Progenitor cell of endocrine pancreas (in vitro differentiated cells): ENCODE measurements around the gene C1orf94. TPM values are rescaled to one million over a fixed set of nuclear protein-coding genes. Genes with fewer than 3 reads are reported as not detected.

Source experiments
- DNase-seq: peaks from one replicate; pipeline ENCODE4 v3.0.0; 2021; ENCODE audit warnings: low spot score; ENCODE audit not compliant: unreplicated experiment
- H3K27ac Mint-ChIP-seq: 2 replicates; pipeline ENCODE4 v1.8.0; 2021; ENCODE audit warnings: mild to moderate bottlenecking, moderate library complexity, mixed read lengths
- H3K27me3 Mint-ChIP-seq: 2 replicates; pipeline ENCODE4 v1.8.0; 2021; ENCODE audit warnings: mixed read lengths
- H3K36me3 Mint-ChIP-seq: 2 replicates; pipeline ENCODE4 v1.8.0; 2022; ENCODE audit warnings: mixed read lengths; ENCODE audit not compliant: insufficient read depth
- H3K4me1 Mint-ChIP-seq: 2 replicates; pipeline ENCODE4 v1.8.0; 2021; ENCODE audit warnings: low read depth, mixed read lengths
- H3K4me3 Mint-ChIP-seq: 2 replicates; pipeline ENCODE4 v1.8.0; 2021; ENCODE audit warnings: low read depth, mild to moderate bottlenecking, moderate library complexity, mixed read lengths
- H3K9me3 Mint-ChIP-seq: 2 replicates; pipeline ENCODE4 v1.8.0; 2021; ENCODE audit warnings: low read depth, mixed read lengths
- total RNA-seq: library from RNA; stranded (reverse); gene quantifications from 2 replicates; pipeline ENCODE4 v1.2.1, GENCODE V29; 2021
- TF ChIP-seq, protein P1 (sequence below): fragments of 200-600 bp; sonication (generic); IDR thresholded peaks from one replicate; pipeline ENCODE4 v1.5.0; 2021; ENCODE audit warnings: antibody characterized with exemption, mild to moderate bottlenecking; ENCODE audit not compliant: unreplicated experiment

The C1orf94 gene
- total RNA-seq, 1 donor from 2014 or later, result not detected

DNA sequence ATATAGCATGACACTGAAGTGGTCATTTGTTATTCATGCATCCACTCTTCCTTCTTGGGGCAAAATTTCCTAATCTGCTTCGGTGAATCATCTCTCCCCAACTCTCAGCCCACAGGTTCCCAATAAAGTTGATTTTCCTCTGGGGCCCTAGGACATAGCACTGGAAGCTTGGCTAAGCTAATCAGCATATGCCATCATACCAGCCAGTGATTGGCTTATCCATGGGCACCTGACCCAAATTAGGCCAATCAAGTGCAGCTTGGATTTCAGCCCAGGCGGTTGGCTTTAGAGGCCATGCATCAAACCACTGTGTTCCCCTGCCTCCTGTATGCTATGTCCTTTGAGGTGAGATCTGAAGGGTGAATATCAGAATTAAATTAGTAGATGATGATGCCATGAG is 58.9 kb downstream of the C1orf94 start:
- TF ChIP-seq, protein P1, sequence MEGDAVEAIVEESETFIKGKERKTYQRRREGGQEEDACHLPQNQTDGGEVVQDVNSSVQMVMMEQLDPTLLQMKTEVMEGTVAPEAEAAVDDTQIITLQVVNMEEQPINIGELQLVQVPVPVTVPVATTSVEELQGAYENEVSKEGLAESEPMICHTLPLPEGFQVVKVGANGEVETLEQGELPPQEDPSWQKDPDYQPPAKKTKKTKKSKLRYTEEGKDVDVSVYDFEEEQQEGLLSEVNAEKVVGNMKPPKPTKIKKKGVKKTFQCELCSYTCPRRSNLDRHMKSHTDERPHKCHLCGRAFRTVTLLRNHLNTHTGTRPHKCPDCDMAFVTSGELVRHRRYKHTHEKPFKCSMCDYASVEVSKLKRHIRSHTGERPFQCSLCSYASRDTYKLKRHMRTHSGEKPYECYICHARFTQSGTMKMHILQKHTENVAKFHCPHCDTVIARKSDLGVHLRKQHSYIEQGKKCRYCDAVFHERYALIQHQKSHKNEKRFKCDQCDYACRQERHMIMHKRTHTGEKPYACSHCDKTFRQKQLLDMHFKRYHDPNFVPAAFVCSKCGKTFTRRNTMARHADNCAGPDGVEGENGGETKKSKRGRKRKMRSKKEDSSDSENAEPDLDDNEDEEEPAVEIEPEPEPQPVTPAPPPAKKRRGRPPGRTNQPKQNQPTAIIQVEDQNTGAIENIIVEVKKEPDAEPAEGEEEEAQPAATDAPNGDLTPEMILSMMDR, result no peak
- H3K4me3 Mint-ChIP-seq, result no peak overlapping the region
- peaks cover 30% of the 10 kb centered on the region for H3K27me3 Mint-ChIP-seq
- peaks cover 4% of the 10 kb centered on the region for H3K4me1 Mint-ChIP-seq
- no peaks in the 10 kb centered on the region for H3K36me3 Mint-ChIP-seq
- no peak overlapping the region for H3K27ac Mint-ChIP-seq
- peaks cover 8% of the 10 kb centered on the region for H3K9me3 Mint-ChIP-seq
- DNase-seq, result no peak

DNA sequence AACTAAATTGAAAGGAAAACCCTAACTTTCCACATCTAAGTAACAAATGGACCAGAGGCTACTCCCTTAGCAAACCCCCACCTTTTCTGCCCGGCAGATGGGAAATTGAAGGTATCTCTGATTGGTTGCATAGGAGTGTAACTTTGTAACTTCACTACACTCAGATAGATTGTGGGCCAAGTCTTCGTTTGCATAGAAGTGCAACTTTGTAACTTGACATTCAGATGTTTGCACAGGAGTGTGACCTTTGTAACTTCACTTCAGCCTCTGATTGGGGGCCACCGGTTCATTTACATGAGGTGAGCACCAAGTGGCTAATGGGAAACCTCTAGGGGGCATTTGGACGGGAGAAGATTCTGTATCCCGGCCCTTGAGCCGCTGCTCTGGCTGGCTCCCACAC is 59.4 kb downstream of the C1orf94 start:
- DNase-seq, result no peak
- no peak overlapping the region for H3K4me3 Mint-ChIP-seq
- peaks cover 8% of the 10 kb centered on the region for H3K9me3 Mint-ChIP-seq
- H3K4me1 Mint-ChIP-seq, result peaks cover 4% of the 10 kb centered on the region
- H3K27ac Mint-ChIP-seq, result no peak overlapping the region
- peaks cover 25% of the 10 kb centered on the region for H3K27me3 Mint-ChIP-seq
- no peaks in the 10 kb centered on the region for H3K36me3 Mint-ChIP-seq
- TF ChIP-seq, protein P1, result no peak

DNA sequence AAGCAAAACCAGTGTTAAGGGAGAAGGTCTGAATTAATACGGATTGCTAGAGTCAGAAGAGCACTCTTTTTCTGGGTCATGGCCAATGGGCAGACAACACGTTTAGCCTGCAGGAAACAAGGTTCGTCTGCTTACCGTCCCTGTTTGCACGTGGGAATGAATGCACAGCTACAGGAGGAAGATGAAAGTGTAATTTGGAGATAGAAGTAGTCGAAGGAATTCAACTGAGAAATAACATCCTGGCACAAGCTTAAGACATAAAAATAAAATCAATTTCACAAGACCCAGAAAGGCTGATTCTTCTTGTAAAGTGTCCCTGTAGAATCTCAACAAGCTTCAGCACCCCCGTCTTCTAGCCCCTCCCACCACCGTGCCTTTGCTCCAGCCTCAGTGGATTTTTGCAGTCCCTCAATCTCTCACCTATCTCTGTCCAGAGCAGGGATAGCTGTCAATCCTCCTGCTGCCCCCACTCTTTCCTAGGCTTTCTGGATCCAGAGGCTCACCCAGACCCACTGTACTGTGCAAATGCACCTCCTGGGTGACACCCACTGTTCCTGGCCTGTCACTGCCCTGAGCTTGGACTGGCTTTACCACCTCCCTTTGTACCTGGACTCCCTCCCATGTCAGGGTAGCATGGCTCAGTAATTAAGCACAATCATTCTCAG is 60.6 kb downstream of the C1orf94 start:
- Mint-ChIP-seq H3K36me3 (no peaks in the 10 kb centered on the region), H3K27ac (no peak overlapping the region), H3K27me3 (peaks cover 23% of the 10 kb centered on the region), H3K9me3 (peaks cover 13% of the 10 kb centered on the region), H3K4me3 (no peak overlapping the region), H3K4me1 (peaks cover 4% of the 10 kb centered on the region)
- TF ChIP-seq, protein P1, result no peak
- no peak for DNase-seq

DNA sequence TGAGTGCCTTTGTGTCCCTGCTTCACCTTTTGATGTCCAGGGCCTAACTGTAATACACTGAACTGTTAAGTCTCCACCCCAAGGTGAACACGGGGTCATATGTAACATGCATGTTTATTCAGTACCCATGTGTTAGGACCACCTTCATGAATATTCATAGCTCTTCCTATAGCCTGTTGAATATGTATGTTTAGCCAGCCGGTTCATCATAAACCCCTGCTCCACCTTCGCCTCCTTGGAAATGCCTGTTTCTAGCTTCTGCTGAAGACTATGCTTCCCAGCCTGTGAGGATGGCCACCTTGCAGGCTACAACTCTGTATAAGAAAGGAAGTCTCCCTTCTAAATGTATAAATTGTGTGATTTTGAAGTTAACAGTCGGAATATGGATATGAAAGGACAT is 69.3 kb downstream of the C1orf94 start:
- no peak overlapping the region for H3K27ac Mint-ChIP-seq
- H3K4me1 Mint-ChIP-seq, result peaks cover 2% of the 10 kb centered on the region
- no peaks in the 10 kb centered on the region for H3K36me3 Mint-ChIP-seq
- peaks cover 23% of the 10 kb centered on the region for H3K27me3 Mint-ChIP-seq
- TF ChIP-seq, protein P1, result no peak
- no peak overlapping the region for H3K4me3 Mint-ChIP-seq
- DNase-seq, result no peak
- peaks cover 11% of the 10 kb centered on the region for H3K9me3 Mint-ChIP-seq

DNA sequence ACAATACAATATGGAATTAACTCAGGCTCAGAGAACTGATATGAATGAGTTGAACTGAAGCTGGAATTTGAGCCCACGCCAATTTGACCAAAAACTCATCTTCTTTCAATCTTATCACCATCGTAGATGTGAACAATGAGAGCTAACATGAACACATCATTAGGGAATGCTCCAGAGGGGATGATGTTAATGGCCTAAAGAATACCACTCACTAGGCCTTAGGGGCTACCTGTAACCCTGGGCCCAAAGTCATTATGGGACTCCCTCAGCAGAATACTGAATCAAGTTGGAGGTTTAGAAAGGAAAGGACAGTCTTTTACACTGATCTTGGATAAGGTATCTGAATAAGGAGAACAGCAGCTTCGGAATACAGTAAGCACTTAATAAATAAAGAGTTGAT is 73.6 kb downstream of the C1orf94 start:
- H3K36me3 Mint-ChIP-seq, result no peaks in the 10 kb centered on the region
- H3K4me1 Mint-ChIP-seq, result peaks cover 2% of the 10 kb centered on the region
- no peak overlapping the region for H3K27ac Mint-ChIP-seq
- DNase-seq, result no peak
- peak overlapping the region; percentile 58 for H3K4me3 Mint-ChIP-seq
- no peaks in the 10 kb centered on the region for H3K9me3 Mint-ChIP-seq
- TF ChIP-seq, protein P1, result no peak
- H3K27me3 Mint-ChIP-seq, result peaks cover 14% of the 10 kb centered on the region
